Ishikawa (cell line): ENCODE data around the gene ZNF106.

Source experiments
- CEBPB ChIP-seq: IDR thresholded peaks from 2 replicates; pipeline ENCODE4 v1.6.1; 2012
- CREB1 ChIP-seq: IDR thresholded peaks from 2 replicates; pipeline ENCODE4 v1.6.1; 2012; ENCODE audit warnings: low read depth
- EGR1 ChIP-seq: IDR thresholded peaks from 2 replicates; pipeline ENCODE4 v1.6.1; 2012
- EP300 ChIP-seq: IDR thresholded peaks from 2 replicates; pipeline ENCODE4 v1.6.1; 2012; ENCODE audit warnings: borderline replicate concordance
- FOXM1 ChIP-seq: IDR thresholded peaks from 2 replicates; pipeline ENCODE4 v1.6.1; 2012; ENCODE audit warnings: low read depth, borderline replicate concordance
- MAX ChIP-seq: IDR thresholded peaks from 2 replicates; pipeline ENCODE4 v1.6.1; 2012
- NFIC ChIP-seq: IDR thresholded peaks from 2 replicates; pipeline ENCODE4 v1.6.1; 2012
- RAD21 ChIP-seq: IDR thresholded peaks from 2 replicates; pipeline ENCODE4 v1.6.1; 2012; ENCODE audit warnings: low read depth
- REST ChIP-seq: IDR thresholded peaks from 2 replicates; pipeline ENCODE4 v1.6.1; 2012; ENCODE audit warnings: low read depth, mild to moderate bottlenecking
- TAF1 ChIP-seq: IDR thresholded peaks from 2 replicates; pipeline ENCODE4 v1.6.1; 2012; ENCODE audit warnings: low read depth, mild to moderate bottlenecking
- TCF12 ChIP-seq: IDR thresholded peaks from 2 replicates; pipeline ENCODE4 v1.6.1; 2012; ENCODE audit warnings: low read depth
- TEAD4 ChIP-seq: IDR thresholded peaks from 2 replicates; pipeline ENCODE4 v1.6.1; 2012
- USF1 ChIP-seq: IDR thresholded peaks from 2 replicates; pipeline ENCODE4 v1.6.1; 2012
- YY1 ChIP-seq: IDR thresholded peaks from 2 replicates; pipeline ENCODE4 v1.6.1; 2012; ENCODE audit warnings: low read depth

GRCh38 chr15:42378011-42378410, 112.9 kb downstream of the ZNF106 start:
- TF ChIP-seq TAF1, result no peak
- no peak for TF ChIP-seq EGR1
- no peak for TF ChIP-seq REST
- no peak for TF ChIP-seq TCF12
- no peak for TF ChIP-seq EP300
- TF ChIP-seq TEAD4, result no peak
- TF ChIP-seq USF1, result no peak
- TF ChIP-seq NFIC, result no peak
- no peak for TF ChIP-seq RAD21
- no peak for TF ChIP-seq YY1
- no peak for TF ChIP-seq MAX
- no peak for TF ChIP-seq CEBPB
- TF ChIP-seq FOXM1, result no peak
- TF ChIP-seq CREB1, result no peak
